ENCODE data around the gene IFT20. TPM values are rescaled to one million over a fixed set of nuclear protein-coding genes. Genes with fewer than 3 reads are reported as not detected.

IFT20 gene
- total RNA-seq, 1 experiment from 2014 or later, result 21.0 TPM

DNA sequence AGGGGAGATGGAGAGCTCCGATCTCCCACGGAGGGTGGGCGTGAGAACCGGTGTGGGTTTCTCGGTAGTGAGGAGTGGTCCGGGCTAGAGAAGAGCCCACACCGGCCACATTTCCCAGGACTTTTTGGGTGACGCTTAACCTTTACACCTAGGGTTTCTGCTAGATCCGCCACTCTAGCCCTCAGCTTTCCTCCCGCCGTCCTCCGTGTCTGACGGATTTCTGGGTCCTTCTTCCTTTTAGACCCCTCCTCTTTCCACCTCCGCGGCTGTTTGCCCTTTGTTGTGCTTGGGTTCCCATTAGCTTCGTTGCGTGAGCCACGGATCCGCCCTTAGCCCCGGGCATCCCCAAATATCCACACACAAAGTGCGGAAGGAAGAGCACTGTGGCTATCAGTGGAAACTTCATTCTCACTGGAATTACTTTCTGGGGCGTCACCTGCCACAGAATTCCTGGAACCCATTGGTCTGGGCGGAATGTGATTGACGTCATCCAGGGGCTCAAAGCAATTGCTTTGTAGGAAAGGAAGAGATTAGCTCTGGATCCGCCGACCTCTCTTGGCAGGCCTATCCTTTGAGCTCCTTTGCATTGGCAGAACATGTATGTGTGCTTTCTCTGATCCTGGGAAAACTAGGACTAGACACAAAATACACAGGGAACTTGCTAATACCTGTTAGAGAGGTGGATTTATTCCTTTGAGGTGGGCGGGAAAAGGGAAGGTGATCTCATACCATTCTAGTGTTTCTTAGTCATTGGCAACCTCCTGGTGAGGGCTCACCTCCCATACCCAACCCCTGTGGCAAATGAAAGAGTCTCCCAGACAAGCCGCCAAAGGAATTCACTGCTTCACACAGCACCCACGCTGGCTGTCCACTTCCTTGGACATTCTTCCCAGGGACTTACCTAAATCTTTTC lies 943 bp upstream of the IFT20 start:
- no peak overlapping the region for H2BK15ac ChIP-seq (ENCODE audit: low read depth, low read length)
- no peak overlapping the region for H3K56ac ChIP-seq (ENCODE audit: insufficient read length, low read depth, low read length)
- peak overlapping the region; percentile 92 to 99 (median 98) for H3K27ac Mint-ChIP-seq
- H2BK5ac ChIP-seq (ENCODE audit: insufficient read length, low read length), result no peak overlapping the region
- H3K4ac ChIP-seq (ENCODE audit: low read depth, low read length), result no peak overlapping the region
- H3K79me1 ChIP-seq (ENCODE audit: insufficient read depth, low read depth, low read length, poor library complexity, severe bottlenecking), result no peaks in the 10 kb centered on the region
- H4K8ac ChIP-seq (replicated peaks; ENCODE audit: insufficient read length, low read depth, low read length), result no peak overlapping the region
- H3K36me3 Mint-ChIP-seq (ENCODE audit: insufficient read depth in 1 of 3, low read depth in 3 of 3), result peaks cover under 1 to 17% (median 12%) of the 10 kb centered on the region in 3 experiments; a peak in 5 of 7 replicates
- H3K9ac ChIP-seq (ENCODE audit: extremely low read depth, insufficient read length, low read length), result peak overlapping the region; percentile 79
- no peaks in the 10 kb centered on the region for H3K27me3 Mint-ChIP-seq (ENCODE audit: low read depth)
- peak overlapping the region; percentile 97 to 99 for H3K4me3 Mint-ChIP-seq
- H2BK12ac ChIP-seq (ENCODE audit: insufficient read length, low read depth, low read length), result no peak overlapping the region
- peak overlapping the region; percentile 87 for H3K18ac ChIP-seq (ENCODE audit: insufficient read length, low read depth, low read length)
- H3K27me3 ChIP-seq (ENCODE audit: insufficient read depth, low read length), result no peaks in the 10 kb centered on the region
- H3K9me3 ChIP-seq (ENCODE audit: control insufficient read depth, low read depth, low read length), result no peaks in the 10 kb centered on the region
- H3K23me2 ChIP-seq (ENCODE audit: insufficient read length, low read depth, low read length, poor library complexity, severe bottlenecking), result peaks cover 13% of the 10 kb centered on the region
- no peak overlapping the region for H2AK5ac ChIP-seq (ENCODE audit: insufficient read length, low read length)
- peaks cover 9% of the 10 kb centered on the region; the same call in 1 of the 2 replicates for H3K4me1 ChIP-seq (ENCODE audit: insufficient read depth, low read length)
- peak overlapping the region; percentile 86 for H3K14ac ChIP-seq (ENCODE audit: insufficient read depth, low read length)
- H3K79me2 ChIP-seq (ENCODE audit: insufficient read depth, low read length), result no peaks in the 10 kb centered on the region; the same call in 1 of the 2 replicates
- H2BK120ac ChIP-seq (ENCODE audit: low read depth, low read length, poor library complexity, severe bottlenecking), result no peak overlapping the region
- H3K4me1 Mint-ChIP-seq, result peaks cover 19 to 23% of the 10 kb centered on the region in 2 experiments
- WGBS (ENCODE audit: extremely low coverage, insufficient read length, low lambda C conversion rate), result no CpG with 5 or more reads among the region's 29 CpGs
- H4K5ac ChIP-seq (ENCODE audit: insufficient read length, low read depth, low read length), result no peak overlapping the region
- no peak overlapping the region for H3K27ac ChIP-seq (ENCODE audit: insufficient read length, low read depth, low read length)
- no peak overlapping the region for H2AFZ ChIP-seq (ENCODE audit: low read length)
- DNase-seq, result peak; percentile 90
- peak overlapping the region; percentile 77 for H3K4me2 ChIP-seq (ENCODE audit: insufficient read depth, insufficient read length, low read length)
- no peak overlapping the region for H4K91ac ChIP-seq (ENCODE audit: insufficient read length, low read depth, low read length)
- no peak overlapping the region for H3T11ph ChIP-seq (ENCODE audit: low read length)
- no peaks in the 10 kb centered on the region; a peak in 1 of 5 replicates for H3K9me3 Mint-ChIP-seq
- H2BK20ac ChIP-seq (ENCODE audit: low read depth, low read length, poor library complexity, severe bottlenecking), result no peak overlapping the region
- TF ChIP-seq, protein P1, sequence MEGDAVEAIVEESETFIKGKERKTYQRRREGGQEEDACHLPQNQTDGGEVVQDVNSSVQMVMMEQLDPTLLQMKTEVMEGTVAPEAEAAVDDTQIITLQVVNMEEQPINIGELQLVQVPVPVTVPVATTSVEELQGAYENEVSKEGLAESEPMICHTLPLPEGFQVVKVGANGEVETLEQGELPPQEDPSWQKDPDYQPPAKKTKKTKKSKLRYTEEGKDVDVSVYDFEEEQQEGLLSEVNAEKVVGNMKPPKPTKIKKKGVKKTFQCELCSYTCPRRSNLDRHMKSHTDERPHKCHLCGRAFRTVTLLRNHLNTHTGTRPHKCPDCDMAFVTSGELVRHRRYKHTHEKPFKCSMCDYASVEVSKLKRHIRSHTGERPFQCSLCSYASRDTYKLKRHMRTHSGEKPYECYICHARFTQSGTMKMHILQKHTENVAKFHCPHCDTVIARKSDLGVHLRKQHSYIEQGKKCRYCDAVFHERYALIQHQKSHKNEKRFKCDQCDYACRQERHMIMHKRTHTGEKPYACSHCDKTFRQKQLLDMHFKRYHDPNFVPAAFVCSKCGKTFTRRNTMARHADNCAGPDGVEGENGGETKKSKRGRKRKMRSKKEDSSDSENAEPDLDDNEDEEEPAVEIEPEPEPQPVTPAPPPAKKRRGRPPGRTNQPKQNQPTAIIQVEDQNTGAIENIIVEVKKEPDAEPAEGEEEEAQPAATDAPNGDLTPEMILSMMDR (conservative IDR thresholded peaks at IDR 0.05), result no peak
- H3K23ac ChIP-seq (ENCODE audit: insufficient read length, low read depth, low read length), result no peak overlapping the region
- no peaks in the 10 kb centered on the region for H4K20me1 ChIP-seq (ENCODE audit: control insufficient read depth, insufficient read depth, insufficient read length)
